ENCODE data around the gene TTLL3.

The TTLL3 gene

DNA sequence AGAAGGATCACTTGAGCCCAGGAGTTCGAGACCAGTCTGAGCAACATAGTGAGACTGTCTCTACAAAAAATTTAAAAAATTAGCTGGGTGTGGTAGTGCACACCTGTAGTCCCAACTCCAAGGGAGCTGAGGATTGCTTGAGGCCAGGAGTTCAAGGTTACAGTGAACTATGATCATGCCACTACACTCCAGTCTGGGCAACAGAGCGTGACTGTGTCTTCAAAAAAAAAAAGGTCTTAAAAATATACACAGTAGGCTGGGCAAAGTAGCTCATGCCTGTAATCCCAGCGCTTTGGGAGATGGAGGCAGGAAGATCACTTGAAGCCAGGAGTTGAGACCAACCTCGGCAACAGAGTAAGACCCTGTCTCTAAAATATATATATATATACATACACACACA, 29.2 kb upstream of the TTLL3 start:
- no peak for DNase-seq (ENCODE audit: low read depth in 2 of 2)

DNA sequence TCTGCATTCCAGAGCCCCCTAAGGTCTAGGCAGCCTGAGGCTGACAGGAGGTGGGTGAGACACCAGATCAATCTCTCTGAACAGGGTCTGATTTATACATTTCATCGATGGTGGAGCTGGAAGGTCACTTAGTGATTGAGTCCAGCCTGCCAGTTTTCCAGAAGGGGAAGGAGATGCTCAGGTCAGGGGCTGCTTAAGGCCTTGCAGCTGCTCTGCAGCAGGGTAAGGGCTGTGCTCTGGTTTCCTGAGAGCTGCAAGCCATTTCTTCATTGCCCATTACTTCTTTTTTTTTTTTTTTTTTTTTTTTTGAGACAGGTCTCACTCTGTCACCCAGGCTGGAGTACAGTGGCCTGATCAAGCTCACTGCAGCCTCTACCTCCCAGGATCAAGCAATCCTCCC, 28.5 kb upstream of the TTLL3 start:
- DNase-seq (ENCODE audit: low read depth in 2 of 2), result no peak

DNA sequence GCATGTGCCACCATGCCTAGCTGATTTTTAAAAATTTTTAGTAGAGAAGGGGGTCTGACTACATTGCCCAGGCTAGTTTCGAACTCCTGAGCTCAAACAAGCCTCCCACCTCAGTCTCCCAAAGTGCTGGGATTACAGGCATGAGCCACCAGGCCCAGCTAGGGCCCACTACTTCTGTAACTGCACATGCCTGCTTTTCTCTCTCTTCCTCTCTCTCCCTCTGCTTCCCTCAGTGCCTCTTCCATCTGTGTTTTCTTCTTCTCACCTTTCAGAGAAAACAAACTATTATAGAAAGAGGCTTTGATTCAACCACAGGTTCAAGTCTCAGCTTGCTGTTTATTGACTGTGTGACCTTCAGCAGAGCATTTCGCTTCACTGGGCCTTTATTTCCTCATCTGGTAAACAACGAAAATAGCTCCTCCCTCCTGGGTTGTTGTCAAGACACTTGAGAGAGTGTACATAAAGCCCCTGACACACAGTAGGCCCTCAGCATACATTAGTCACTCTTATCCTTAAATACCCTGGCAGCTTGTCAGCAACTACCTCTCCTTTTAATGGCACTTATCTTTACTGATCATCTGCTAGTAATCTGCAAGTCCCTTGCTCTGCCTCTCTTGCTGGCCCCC, 28.0 kb upstream of the TTLL3 start:
- no peak for DNase-seq (ENCODE audit: low read depth in 2 of 2)

- no peak for DNase-seq (ENCODE audit: low read depth in 2 of 2)
These were observed 27.3 kb upstream of the TTLL3 start for GRCh38 chr3:9782770-9783169.

DNA sequence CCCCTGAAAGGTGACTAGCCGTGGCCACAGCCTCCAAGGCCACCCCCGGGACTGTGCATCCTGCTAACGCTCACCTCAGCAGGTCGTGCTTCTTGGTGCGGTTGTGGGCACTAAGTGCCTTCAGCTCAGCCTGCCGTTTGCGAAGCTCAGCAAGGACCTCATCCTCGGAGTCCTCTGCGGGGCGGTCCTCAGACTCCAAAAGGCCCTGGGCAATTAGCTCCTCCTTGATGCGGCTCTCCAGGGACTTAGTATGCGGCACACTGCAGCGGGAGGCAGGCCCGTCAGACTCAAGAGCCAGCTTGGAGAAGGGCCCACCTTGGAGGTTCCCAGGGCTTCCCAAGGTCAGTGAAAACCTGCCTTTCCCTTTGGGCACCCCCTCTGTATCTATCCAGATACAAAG, 26.1 kb upstream of the TTLL3 start:
- no peak for DNase-seq (ENCODE audit: low read depth in 2 of 2)

DNA sequence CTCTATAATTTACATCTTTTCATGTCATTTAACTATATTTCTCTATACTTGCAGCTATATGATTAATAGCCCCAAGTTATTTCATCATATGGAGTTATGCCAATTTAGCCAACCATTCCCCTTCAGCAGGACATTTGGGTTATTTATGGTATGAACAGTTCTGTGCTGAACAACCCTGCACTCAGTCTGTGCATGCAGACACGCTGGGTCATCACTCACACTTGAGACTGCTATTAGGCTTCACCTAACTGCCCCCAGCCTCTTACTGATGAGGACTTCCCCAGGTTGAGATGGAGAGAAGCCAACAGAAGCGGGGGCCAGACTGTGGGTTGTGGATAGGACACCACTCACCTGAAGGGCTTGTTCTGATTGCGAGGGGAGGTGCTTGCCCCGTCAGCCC, 25.1 kb upstream of the TTLL3 start:
- DNase-seq (ENCODE audit: low read depth in 2 of 2), result no peak

DNA sequence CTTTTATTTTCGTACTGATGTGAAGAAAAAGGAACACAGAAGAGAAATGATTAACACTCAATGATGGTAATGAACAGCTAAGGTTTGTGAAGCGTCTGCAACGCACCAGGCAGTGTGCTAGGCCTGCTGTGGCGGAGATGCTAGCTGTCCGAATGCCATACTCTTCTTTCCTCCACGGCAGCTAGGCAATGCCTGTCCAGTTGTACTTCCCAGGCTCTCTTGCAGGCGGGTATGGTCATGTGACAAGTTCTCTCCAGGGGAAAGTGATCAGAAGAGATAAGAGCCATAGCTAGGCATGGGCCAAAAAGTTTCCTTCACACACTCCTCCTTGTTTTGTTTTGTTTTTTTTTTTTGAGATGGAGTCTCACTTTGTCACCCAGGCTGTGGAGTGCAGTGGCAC, 24.5 kb upstream of the TTLL3 start:
- no peak for DNase-seq (ENCODE audit: low read depth in 2 of 2)

GRCh38 chr3:9786209-9786739, 23.8 kb upstream of the TTLL3 start:
- no peak for DNase-seq (ENCODE audit: low read depth in 2 of 2)

DNA sequence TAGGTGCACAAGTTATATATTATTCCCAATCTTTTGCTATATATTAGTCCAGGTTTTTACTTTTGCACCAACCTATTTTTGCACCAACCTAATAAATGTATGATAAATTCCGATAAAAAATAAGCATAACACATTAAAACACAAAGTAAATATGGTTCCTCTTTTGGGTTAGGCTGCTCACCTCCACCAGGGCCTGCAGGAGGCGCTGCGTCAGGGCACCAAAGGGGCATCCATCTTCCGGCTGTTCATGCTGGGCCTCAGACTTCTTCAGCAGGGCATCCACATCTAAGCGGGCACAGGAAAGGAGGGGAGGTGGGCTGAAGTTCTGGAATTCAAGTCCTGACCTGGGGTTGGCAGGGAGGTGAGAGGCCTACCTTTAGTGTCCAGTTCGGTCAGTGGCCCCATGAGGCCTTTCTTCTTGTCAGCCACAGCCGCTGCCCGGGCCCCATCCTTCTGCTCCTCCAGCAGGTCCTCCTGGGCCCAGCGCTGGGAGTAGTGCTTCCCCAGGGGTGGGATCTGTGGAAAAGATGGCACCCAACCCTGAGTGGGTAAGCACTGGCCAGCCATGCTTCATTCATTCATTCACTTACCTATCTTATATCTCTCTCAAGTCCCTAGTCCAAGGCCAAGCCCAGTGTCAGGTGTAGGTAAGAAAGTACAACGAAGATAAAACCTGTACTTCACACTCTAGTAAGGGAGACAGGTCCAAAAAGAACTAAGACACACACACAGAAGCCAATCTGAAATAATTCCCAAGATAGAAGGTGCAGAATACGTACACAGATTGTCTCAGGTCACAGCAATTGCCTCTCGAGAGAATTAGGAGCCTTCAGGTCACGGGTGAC, 23.0 kb upstream of the TTLL3 start:
- no peak for DNase-seq (ENCODE audit: low read depth in 2 of 2)

DNA sequence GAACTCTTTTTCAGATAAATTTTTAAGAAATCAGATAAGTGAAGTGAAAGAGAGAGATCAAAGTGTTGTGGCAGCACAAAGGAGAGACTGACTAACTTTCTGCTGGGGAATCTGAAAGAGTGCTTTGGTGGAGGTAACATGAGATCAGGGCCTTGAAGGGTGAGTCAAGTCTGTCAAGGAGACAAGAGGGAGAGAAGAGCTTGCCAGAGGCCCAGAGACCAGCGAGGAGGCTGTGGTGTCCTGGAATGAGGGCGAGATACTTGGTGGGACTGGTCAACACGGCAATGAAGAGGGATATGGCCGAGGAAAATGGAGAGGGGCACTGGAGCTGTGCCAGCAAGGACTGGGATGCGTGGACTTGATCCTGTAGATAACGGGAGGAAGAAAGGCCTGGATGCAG, 22.3 kb upstream of the TTLL3 start:
- DNase-seq (ENCODE audit: low read depth in 2 of 2), result no peak

DNA sequence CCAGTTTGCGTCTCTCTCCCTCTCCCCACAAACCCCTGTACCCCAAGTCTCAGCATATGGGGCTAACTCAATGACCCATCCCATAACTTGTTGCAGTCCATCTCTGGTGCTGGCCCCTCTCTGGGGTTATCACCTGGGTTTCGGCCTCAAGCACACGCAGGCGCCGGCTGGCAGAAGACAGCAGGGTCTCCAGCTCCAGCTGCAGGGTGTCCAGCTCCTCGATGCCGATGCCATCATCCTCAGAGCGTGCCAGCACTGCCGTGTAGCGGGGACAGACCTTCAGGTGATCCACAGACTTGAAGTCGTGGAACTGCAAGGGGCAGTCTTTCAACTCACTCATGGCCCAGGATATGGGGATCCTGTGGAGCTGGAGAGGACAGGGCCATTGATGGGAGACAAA, 18.9 kb upstream of the TTLL3 start:
- no peak for DNase-seq (ENCODE audit: low read depth in 2 of 2)

GRCh38 chr3:9791790-9792404, 18.2 kb upstream of the TTLL3 start:
- DNase-seq (ENCODE audit: low read depth in 2 of 2), result no peak

DNA sequence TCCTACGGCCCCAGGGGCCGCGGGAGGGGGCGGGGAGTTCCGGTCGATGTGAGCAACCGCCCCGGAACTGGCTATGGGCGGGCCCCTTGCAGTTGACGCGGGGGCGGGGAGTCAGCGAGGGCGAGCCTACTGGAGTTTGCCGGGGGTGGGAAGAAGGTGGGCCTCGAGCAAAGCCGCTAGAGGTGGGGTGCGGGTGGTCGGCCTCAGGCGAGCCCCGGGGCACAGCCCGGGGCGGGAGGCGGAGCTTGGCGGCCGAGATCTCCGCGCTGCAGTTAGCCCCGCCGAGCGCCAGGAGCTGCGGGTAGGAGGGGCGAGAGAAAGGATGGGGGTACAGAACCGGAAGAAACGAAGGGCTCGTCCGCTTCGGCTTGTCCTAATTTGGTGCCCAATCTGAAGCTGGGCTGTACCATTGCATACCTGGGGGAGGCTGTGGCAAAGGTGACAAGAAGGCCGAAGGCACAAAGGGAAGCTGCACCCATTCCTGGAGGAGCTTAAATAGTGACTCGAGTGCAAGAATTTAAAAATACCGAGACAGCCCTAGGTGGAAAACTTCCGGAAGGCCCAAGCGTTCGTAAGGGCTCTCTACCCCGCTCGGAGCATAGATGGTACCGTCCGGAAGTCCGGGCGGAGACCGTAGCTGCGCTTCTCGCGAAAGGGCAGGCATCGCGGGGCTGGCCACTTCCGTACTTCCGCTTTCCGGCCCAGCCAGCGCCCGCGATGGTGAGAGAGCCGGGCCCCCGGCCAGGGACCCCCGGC, 17.5 kb upstream of the TTLL3 start, which contains the start of the genes ARPC4 and TADA3:
Gene ARPC4 (plus strand): TSS at position 678 of the 756 bp plus-strand sequence. CDS start 40 bp downstream, at position 718.
Gene TADA3 (minus strand): TSS at position 69 of the 756 bp plus-strand sequence. CDS start 1,007 bp downstream, outside the sequence.
- DNase-seq (ENCODE audit: low read depth in 2 of 2), result peak; percentile 73 to 76

DNA sequence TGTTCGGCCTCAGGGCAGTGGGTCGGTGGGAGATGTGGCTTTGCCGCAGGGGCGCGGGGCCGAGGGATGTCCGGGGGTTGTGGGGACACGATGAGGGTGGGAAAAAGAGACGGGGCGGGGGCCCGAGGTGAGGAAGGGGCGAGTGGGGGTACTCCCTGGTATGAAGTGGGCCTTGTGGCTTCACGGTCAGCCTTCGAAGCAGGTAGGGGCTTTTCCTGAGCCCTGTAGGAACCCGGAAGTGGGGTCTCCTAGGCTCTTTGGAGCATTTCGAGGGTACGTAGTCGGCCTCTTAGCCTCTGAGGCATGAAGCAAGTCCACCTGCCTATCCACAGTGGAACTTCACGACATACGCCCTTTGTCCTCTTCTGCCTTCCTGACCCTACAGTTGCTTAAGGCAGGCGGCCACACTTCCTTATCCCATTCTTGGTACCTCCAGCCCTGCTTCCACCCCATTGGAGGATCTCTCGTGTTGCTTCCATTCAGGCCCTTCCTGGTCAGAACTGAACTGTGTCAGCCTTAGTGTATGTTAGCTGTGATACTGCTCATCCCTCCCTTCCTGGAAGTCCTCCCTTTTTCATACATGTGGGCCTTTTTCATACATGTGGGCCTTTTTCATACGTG, 16.8 kb upstream of the TTLL3 start:
- no peak for DNase-seq (ENCODE audit: low read depth in 2 of 2)

DNA sequence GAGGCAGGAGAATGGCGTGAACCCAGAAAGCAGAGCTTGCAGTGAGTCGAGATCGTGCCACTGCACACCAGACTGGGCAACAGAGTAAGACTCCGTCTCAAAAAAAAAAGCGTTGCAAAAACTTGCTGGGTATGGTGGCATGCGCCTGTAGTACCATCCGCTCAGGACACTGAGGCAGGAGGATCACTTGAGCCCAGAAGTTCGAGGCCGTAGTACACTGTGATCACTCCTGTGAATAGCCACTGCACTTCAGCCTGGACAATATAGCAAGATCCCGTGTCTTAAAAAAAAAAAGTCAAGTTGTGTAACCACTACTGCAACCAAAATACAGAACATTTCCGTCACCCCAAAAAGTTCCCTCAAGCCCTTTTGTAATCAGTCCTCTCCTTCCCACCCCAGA, 15.7 kb upstream of the TTLL3 start:
- DNase-seq (ENCODE audit: low read depth in 2 of 2), result no peak

DNA sequence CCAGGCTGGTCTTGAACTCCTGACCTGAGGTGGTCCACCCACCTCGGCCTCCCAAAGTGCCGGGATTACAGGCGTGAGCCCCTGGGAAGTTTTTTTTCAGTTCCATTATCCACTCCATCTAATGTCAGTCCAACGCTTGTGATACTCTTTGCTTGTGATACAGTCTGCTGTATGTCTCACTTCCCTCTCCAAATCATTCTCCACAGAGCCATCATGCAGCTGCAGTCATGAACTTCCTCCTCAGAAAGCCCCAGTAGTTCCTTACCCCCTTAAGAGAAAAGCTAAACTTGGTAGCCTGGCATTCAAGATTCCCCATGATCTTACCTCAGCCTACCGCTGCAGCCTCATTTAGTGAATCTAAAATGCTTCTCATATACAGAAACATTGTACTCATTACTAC, 14.9 kb upstream of the TTLL3 start:
- DNase-seq (ENCODE audit: low read depth in 2 of 2), result no peak

GRCh38 chr3:9797196-9797945, 12.7 kb upstream of the TTLL3 start:
- DNase-seq (ENCODE audit: low read depth in 2 of 2), result no peak

DNA sequence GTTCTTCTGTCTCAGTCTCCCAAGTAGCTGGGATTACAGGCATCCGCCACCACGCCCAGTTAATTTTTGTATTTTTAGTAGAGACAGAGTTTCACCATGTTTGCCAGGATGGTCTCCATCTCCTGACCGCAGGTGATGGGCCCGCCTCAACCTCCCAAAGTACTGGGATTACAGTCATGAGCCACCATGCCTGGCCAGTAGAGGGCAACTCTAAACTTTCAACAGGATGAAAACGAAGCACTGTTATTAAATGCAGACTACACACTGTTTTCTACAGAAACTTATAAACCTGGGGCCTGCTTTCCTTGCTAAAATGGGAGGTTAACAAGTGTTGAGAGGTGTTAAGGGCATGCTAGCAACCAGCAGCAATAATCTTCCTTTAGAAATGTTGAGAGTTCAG, 9.5 kb upstream of the TTLL3 start:
- DNase-seq (ENCODE audit: low read depth in 2 of 2), result no peak

GRCh38 chr3:9803494-9803893, 6.6 kb upstream of the TTLL3 start:
- DNase-seq (ENCODE audit: low read depth in 2 of 2), result no peak

- no peak for DNase-seq (ENCODE audit: low read depth in 2 of 2)
These were observed 5.1 kb upstream of the TTLL3 start for GRCh38 chr3:9804996-9805395.

GRCh38 chr3:9806137-9806536, 3.9 kb upstream of the TTLL3 start:
- DNase-seq (ENCODE audit: low read depth in 2 of 2), result no peak

Data from stimulated activated CD4-positive, alpha-beta T cell treated with anti-CD3 and anti-CD28 coated beads, Interleukin-1b, Interleukin-23, amount 100 ng/mL, for 1 hour (primary cell).